Measurements from ENCODE around the gene ZNF529.

The ZNF529 gene

GRCh38 chr19:36508325-36508724 lies 64.8 kb downstream of the ZNF529 start:
- no peak for DNase-seq (ENCODE audit: low read depth)

GRCh38 chr19:36501973-36502372 lies 71.1 kb downstream of the ZNF529 start:
- no peak for DNase-seq (ENCODE audit: low read depth)

- DNase-seq (ENCODE audit: low read depth), result no peak
Observed at GRCh38 chr19:36497001-36497400, 76.1 kb downstream of the ZNF529 start.
